Neural cell (in vitro differentiated cells): Measurements from ENCODE around the gene DCUN1D3. TPM values are rescaled to one million over a fixed set of nuclear protein-coding genes. Genes with fewer than 3 reads are reported as not detected.

Source experiments
- H2AFZ ChIP-seq: fragments of 200-600, 300-800 bp; sonication (generic), shearing (Covaris generic); 2 replicates; pipeline ENCODE4 v1.6.0; 2014; ENCODE audit warnings: low read depth, mild to moderate bottlenecking, antibody characterized with exemption, low read length, moderate library complexity
- H3F3A ChIP-seq: fragments of 200-600 bp; shearing (Covaris generic); 2 replicates; pipeline ENCODE4 v1.6.1; 2016; ENCODE audit warnings: mild to moderate bottlenecking, moderate library complexity, mixed read lengths, antibody characterized with exemption, low read length; ENCODE audit not compliant: insufficient read depth, poor library complexity, severe bottlenecking
- H3K27ac ChIP-seq: fragments of 200-600, 300-800 bp; sonication (generic), shearing (Covaris generic); 2 replicates; pipeline ENCODE4 v1.5.1; 2014; ENCODE audit warnings: mild to moderate bottlenecking, low read length, moderate library complexity
- H3K27me3 ChIP-seq: fragments of 300-800, 200-600 bp; sonication (generic), shearing (Covaris generic); 2 replicates; pipeline ENCODE4 v1.6.0; 2014; ENCODE audit warnings: mild to moderate bottlenecking, low read depth, low read length, moderate library complexity; ENCODE audit not compliant: insufficient read depth
- H3K36me3 ChIP-seq: fragments of 300-800, 200-600 bp; sonication (generic), shearing (Covaris generic); 2 replicates; pipeline ENCODE4 v1.5.1; 2014; ENCODE audit warnings: mild to moderate bottlenecking, antibody characterized with exemption, low read length, moderate library complexity; ENCODE audit not compliant: insufficient read depth
- H3K4me2 ChIP-seq: fragments of 300-800, 200-600 bp; sonication (generic), shearing (Covaris generic); 2 replicates; pipeline ENCODE4 v1.6.0; 2014; ENCODE audit warnings: mild to moderate bottlenecking, low read length
- H3K4me3 ChIP-seq: fragments of 300-800, 200-600 bp; sonication (generic), shearing (Covaris generic); 2 replicates; pipeline ENCODE4 v1.5.1; 2014; ENCODE audit warnings: mild to moderate bottlenecking, low read length, moderate library complexity
- H3K79me2 ChIP-seq: fragments of 200-600 bp; shearing (Covaris generic); replicated peaks from 2 replicates; pipeline ENCODE4 v1.6.0; 2014; ENCODE audit warnings: mild to moderate bottlenecking, low read length, moderate library complexity; ENCODE audit not compliant: insufficient read depth
- H3K9ac ChIP-seq: fragments of 300-800, 200-600 bp; sonication (generic), shearing (Covaris generic); 2 replicates; pipeline ENCODE4 v1.6.1; 2016; ENCODE audit warnings: mild to moderate bottlenecking, low read length, mixed read lengths
- H3K9me2 ChIP-seq: fragments of 200-600 bp; shearing (Covaris generic); 2 replicates; pipeline ENCODE4 v1.6.1; 2016; ENCODE audit warnings: mild to moderate bottlenecking, low read length, mixed read lengths; ENCODE audit not compliant: insufficient read depth
- H3K9me3 ChIP-seq: fragments of 200-600, 300-800 bp; sonication (generic), shearing (Covaris generic); 2 replicates; pipeline ENCODE4 v1.6.1; 2016; ENCODE audit warnings: mild to moderate bottlenecking, mixed run types, low read length, moderate library complexity, mixed read lengths
- H4K20me1 ChIP-seq: fragments of 200-600 bp; shearing (Covaris generic); 2 replicates; pipeline ENCODE4 v1.6.1; 2016; ENCODE audit warnings: mild to moderate bottlenecking, mixed run types; ENCODE audit not compliant: insufficient read depth
- CTCF ChIP-seq: fragments of 450-650 bp; IDR thresholded peaks from 2 replicates; pipeline ENCODE4 v1.5.1; 2014; ENCODE audit warnings: antibody characterized with exemption, mild to moderate bottlenecking, moderate library complexity; ENCODE audit not compliant: poor library complexity, severe bottlenecking
- EP300 ChIP-seq: fragments of 450-650 bp; conservative IDR thresholded peaks from 2 replicates; pipeline ENCODE4 v1.6.1; 2014; ENCODE audit warnings: antibody characterized with exemption, mild to moderate bottlenecking, moderate library complexity; ENCODE audit not compliant: poor library complexity, severe bottlenecking
- EZH2 ChIP-seq: fragments of 200-600, 300-800 bp; shearing (Covaris generic), sonication (generic); IDR thresholded peaks from 2 replicates; pipeline ENCODE4 v1.6.1; 2014; ENCODE audit warnings: antibody characterized with exemption, low read length, borderline replicate concordance, mild to moderate bottlenecking; ENCODE audit not compliant: insufficient read depth, poor library complexity, severe bottlenecking
- MXI1 ChIP-seq: fragments of 450-650 bp; conservative IDR thresholded peaks from 2 replicates; pipeline ENCODE4 v1.6.1; 2014; ENCODE audit warnings: antibody characterized with exemption, mild to moderate bottlenecking; ENCODE audit not compliant: poor library complexity, severe bottlenecking
- POLR2AphosphoS5 ChIP-seq: IDR thresholded peaks from 2 replicates; pipeline ENCODE4 v1.6.1; 2012
- RAD21 ChIP-seq: fragments of 450-650 bp; conservative IDR thresholded peaks from 2 replicates; pipeline ENCODE4 v1.6.1; 2014; ENCODE audit warnings: antibody characterized with exemption, mild to moderate bottlenecking, moderate library complexity
- SMC3 ChIP-seq: fragments of 450-650 bp; conservative IDR thresholded peaks from 2 replicates; pipeline ENCODE4 v1.6.1; 2014; ENCODE audit warnings: antibody characterized with exemption, mild to moderate bottlenecking, moderate library complexity; ENCODE audit not compliant: poor library complexity
- TAF1 ChIP-seq: IDR thresholded peaks from 2 replicates; pipeline ENCODE4 v1.6.1; 2012; ENCODE audit warnings: low read depth
- polyA plus RNA-seq: library from polyadenylated mRNA; depleted of rRNA; stranded (reverse); fragments of >200 nt; gene quantifications from 2 replicates; pipeline ENCODE4 v1.2.3, GENCODE V29; 2014
- TF ChIP-seq, protein P1 (sequence below): IDR thresholded peaks from 2 replicates; pipeline ENCODE4 v1.6.1; 2012; ENCODE audit warnings: borderline replicate concordance

DCUN1D3 gene
- polyA plus RNA-seq, 1 donor from 2014 or later = 9.2 TPM

- no peak overlapping the region for H3K27ac ChIP-seq
- H3K27me3 ChIP-seq = no peaks in the 10 kb centered on the region
- no peaks in the 10 kb centered on the region for H3K9me3 ChIP-seq
- no peak overlapping the region for H3K4me2 ChIP-seq
- H3F3A ChIP-seq = no peaks in the 10 kb centered on the region
- H2AFZ ChIP-seq = no peak overlapping the region
- H3K9ac ChIP-seq = no peak overlapping the region
- peaks cover 15% of the 10 kb centered on the region for H3K36me3 ChIP-seq
- H4K20me1 ChIP-seq = no peaks in the 10 kb centered on the region
- no peaks in the 10 kb centered on the region for H3K9me2 ChIP-seq
- H3K79me2 ChIP-seq = peaks cover 5% of the 10 kb centered on the region
- H3K4me3 ChIP-seq = no peak overlapping the region
- TF ChIP-seq SMC3 (no peak), POLR2AphosphoS5 (no peak), RAD21 (no peak), EP300 (no peak), TAF1 (no peak), CTCF (no peak), EZH2 (no peak), MXI1 (no peak)
- TF ChIP-seq, protein P1, sequence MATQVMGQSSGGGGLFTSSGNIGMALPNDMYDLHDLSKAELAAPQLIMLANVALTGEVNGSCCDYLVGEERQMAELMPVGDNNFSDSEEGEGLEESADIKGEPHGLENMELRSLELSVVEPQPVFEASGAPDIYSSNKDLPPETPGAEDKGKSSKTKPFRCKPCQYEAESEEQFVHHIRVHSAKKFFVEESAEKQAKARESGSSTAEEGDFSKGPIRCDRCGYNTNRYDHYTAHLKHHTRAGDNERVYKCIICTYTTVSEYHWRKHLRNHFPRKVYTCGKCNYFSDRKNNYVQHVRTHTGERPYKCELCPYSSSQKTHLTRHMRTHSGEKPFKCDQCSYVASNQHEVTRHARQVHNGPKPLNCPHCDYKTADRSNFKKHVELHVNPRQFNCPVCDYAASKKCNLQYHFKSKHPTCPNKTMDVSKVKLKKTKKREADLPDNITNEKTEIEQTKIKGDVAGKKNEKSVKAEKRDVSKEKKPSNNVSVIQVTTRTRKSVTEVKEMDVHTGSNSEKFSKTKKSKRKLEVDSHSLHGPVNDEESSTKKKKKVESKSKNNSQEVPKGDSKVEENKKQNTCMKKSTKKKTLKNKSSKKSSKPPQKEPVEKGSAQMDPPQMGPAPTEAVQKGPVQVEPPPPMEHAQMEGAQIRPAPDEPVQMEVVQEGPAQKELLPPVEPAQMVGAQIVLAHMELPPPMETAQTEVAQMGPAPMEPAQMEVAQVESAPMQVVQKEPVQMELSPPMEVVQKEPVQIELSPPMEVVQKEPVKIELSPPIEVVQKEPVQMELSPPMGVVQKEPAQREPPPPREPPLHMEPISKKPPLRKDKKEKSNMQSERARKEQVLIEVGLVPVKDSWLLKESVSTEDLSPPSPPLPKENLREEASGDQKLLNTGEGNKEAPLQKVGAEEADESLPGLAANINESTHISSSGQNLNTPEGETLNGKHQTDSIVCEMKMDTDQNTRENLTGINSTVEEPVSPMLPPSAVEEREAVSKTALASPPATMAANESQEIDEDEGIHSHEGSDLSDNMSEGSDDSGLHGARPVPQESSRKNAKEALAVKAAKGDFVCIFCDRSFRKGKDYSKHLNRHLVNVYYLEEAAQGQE = no peak
These were observed 40.9 kb downstream of the DCUN1D3 start for GRCh38 chr16:20859229-20859628.

- no peak overlapping the region for H3K9ac ChIP-seq
- no peaks in the 10 kb centered on the region for H3K27me3 ChIP-seq
- H3K36me3 ChIP-seq = peaks cover 15% of the 10 kb centered on the region
- no peaks in the 10 kb centered on the region for H3K79me2 ChIP-seq
- H4K20me1 ChIP-seq = no peaks in the 10 kb centered on the region
- no peaks in the 10 kb centered on the region for H3K9me3 ChIP-seq
- H3K9me2 ChIP-seq = no peaks in the 10 kb centered on the region
- no peak overlapping the region for H3K4me3 ChIP-seq
- H3F3A ChIP-seq = no peaks in the 10 kb centered on the region
- no peak overlapping the region for H2AFZ ChIP-seq
- H3K27ac ChIP-seq = no peak overlapping the region
- TF ChIP-seq POLR2AphosphoS5 = no peak
- TF ChIP-seq MXI1 = no peak
- TF ChIP-seq, protein P1 = no peak
- TF ChIP-seq EZH2 = no peak
- TF ChIP-seq RAD21 = no peak
- TF ChIP-seq SMC3 = no peak
- TF ChIP-seq CTCF = no peak
- no peak for TF ChIP-seq EP300
- no peak for TF ChIP-seq TAF1
- no peak overlapping the region for H3K4me2 ChIP-seq
These were observed 42.9 kb downstream of the DCUN1D3 start for GRCh38 chr16:20857281-20857680.
